Tongue (tissue), 2 donors: ENCODE results near the gene EP400. TPM values are rescaled to one million over a fixed set of nuclear protein-coding genes. Genes with fewer than 3 reads are reported as not detected.
"Not testable (repeated sequence)": the region's sequence is repeated elsewhere in the genome, so short reads cannot be mapped to it uniquely, and the experiment has no call there.

Source experiments
- DNase-seq: peaks from one replicate; pipeline ENCODE4 v3.0.0-alpha.2; 2015
- total RNA-seq: library from RNA; depleted of rRNA; stranded (reverse); fragments of >200 nt; gene quantifications from one replicate; pipeline ENCODE4 v1.2.3, GENCODE V29; 2014

EP400 gene
- total RNA-seq, 1 donor from 2014 or later = 20.3 TPM

DNA sequence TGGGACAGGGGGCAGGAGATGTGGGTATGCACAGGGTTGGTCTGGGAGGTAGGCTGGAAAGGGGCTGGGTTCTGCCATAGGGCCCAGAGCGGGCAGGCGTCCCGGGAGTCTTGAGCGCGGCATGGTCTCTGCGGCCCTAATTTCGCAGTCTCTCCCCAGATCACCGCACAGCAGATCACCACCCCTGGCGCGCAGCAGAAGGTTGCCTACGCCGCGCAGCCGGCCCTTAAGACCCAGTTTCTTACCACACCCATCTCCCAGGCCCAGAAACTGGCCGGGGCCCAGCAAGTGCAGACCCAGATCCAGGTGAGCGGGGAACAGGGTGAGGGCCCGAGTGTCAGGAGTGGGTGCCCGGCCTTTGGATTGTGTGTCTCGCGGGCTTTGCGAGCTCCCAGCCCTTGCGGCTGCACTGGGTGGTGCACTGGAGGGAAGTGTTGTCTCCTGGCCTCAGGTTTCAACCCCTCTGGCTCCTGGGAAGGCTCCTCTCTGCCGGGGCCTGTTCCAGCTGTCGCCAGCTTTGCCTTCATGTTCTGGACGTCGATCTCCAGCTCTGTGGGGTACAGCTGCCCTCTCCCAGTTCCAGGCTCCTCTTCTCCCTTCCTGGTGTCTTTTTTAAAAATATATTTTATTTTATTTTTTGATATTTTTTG lies 119.7 kb downstream of the EP400 start:
- DNase-seq = peak; percentile 42

GRCh38 chr12:132070298-132070697 lies 120.6 kb downstream of the EP400 start:
- DNase-seq = peak; percentile 21

GRCh38 chr12:132071040-132071810 lies 121.5 kb downstream of the EP400 start:
- DNase-seq = no peak

DNA sequence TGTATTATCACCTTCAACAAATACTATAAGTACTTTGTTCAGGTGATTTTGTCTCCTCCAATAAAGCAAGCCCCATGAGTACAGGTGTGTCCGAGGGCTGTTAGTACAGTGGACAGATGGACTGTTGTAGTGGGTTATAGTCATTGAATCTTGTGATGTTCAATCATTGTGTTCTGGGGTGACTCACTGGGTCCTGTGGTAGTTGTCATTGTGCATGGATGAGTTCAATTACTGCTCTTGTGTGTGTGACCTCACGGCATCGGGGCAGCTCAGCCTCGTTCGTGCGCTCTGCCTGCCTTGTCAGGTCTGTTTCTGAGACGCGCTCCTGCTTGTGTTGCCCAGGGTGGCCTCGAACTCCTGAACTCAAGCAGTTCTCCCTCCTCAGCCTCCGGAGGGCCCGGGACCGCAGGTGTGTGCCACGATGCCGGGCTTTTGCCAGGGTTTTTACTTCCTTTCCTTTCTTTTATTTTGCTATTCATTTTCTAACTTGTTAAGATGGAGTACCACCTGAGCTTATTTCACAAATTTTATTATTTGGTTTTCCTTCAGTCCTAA lies 122.2 kb downstream of the EP400 start:
- no peak for DNase-seq

GRCh38 chr12:132074216-132074615 lies 124.5 kb downstream of the EP400 start:
- no peak for DNase-seq

GRCh38 chr12:132075026-132075713 lies 125.4 kb downstream of the EP400 start:
- no peak for DNase-seq

DNA sequence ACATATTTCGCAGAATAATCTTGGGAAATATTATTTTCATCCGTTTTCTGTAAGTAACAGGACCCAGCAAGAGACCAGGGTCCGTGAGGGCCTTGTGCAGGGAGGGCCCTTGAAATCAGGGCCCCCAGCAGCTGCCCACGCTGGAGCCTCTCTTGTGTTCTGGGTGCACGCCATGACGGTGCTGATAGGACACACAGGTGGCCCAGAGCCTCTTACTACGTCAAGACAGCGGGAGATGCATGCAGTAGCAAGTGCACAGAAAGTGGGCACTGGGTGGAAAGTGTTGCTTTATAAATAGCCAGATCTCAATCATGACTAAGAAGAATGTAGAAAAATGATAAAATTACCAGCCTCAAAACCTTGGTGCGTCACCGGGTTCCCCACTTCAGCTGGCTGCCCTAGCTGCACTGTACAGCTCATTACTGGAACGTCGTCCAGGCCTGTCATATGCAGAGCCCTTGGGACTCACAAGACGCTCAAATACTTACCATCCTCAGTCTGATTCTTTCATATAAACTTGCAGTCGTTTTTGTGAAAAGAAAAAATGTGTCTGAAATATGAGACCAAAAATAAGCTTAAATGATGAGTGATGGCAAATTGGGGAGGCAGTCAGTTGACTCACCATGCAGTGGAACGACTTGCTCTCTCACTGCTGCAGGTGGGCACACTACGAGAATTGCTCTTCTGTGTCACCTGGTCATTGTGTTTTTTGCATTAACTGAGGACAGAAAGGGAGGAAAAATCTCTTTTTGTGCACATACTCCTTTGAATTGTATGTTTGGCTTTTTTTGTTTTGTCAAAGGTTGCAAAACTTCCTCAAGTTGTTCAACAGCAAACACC lies 126.2 kb downstream of the EP400 start:
- no peak for DNase-seq

DNA sequence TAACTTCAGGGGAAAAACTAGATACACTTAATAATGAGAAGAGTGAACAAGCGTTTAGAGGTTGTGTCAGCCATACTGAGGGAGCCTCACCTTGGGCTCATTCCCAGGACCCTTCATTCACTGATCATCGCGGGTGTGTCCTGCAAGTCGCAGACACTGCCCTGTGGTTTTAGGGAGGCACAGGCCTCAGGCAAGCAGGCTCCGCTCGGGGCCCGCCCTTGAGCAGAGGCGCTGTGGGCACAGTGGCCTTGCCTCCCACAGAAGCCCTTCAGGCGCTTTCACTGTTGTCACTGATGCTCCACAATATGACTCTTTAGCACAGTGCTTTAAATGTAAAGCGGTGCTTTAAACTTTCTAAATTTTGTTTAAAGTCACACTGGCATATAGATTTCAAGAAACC lies 127.0 kb downstream of the EP400 start:
- no peak for DNase-seq

- DNase-seq = no peak
Observed at GRCh38 chr12:132077322-132078100, 127.8 kb downstream of the EP400 start.

DNA sequence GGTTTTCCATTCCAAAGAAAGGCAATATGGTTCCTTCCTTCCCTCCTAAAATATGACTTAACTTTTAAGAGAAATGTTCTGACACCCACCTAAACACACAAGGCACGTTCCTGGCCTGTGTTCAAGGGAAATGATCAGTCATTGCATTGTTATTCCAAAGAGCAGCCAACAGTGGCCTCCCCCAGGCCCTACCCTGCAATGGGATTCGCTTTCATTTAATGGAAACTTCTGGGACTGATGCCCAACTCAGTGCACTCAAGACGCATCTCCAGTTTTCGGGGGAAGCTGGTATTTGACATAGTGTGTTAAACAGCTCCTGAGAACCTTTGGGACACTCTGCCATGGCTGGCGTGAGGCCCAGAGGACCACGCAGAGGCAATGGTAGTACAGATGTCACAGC lies 128.4 kb downstream of the EP400 start:
- peak; percentile 30 for DNase-seq

DNA sequence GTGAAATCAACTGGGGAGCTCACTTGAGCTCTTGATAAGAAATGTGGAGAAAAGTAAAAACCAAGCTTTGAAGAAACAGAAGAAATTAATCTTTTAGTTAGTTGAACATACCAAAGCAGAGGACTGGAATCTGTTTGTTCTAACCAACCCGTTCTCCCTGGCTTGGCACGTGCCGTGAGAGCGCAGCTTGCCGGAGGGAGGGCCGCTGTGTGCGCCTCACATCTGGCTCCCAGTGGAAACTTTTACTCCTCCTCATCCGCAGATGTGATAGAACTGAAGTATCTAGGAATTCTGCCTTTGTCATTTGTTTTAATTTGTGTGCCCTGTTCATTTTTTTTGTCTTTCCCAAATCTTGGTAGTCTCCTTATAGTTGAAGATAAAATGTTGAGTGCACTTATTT lies 129.5 kb downstream of the EP400 start:
- no peak for DNase-seq

DNA sequence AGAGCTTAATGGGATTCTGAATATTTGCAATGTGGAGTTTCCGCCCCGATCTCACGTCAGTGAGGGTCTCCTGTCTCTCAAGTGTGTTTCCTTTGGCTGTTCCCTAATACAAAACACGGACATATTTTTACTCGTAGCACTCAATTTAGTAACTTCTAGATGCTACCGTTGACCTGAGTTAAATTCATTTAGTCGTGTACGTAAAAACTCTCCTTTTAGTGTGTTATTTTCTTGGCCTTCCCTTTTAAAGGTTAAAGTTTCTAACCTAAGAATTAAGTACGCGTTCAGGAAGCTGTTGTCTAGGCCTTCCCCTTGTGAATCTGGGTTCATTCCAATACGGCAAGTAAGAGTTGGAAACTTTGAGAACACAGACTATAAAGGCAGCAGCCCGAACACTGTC lies 130.0 kb downstream of the EP400 start:
- DNase-seq = no peak

GRCh38 chr12:132080515-132080914 lies 130.8 kb downstream of the EP400 start:
- not testable (repeated sequence) for DNase-seq

DNA sequence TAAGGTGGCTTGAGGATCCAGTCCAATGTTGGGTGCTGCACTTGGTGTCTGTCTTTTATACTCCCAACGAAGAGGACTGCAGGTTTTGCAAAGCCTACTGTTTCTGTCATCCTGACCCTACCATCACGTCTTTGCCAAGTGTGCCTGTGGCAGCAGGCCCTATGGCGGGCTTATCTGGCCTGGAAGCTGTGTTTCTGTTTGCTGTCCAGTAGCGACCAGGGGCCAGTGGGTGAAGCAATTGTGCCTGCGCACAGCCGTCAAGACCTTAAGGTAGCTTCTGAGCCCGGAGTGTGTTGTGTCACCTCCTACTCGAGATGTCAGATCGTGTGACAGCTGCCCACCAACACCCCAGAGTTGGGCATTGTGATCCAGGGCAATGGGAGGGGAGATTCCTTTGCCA lies 131.7 kb downstream of the EP400 start:
- DNase-seq = no peak

DNA sequence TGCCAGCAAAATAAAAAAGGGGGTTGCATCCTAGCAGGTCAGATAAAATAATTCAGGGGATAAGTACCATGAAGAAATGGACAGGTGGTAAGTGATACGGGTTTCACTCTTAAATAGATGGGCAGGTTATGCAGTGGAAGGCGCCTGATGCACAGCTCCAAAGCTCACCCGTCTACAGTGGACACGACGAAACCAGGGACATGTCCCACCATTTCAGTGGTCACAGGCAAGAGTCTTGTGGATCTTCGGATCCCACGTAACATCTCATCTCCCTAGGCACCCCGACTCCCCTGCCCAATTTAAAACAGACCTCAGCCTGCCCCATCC lies 133.8 kb downstream of the EP400 start:
- no peak for DNase-seq

GRCh38 chr12:132083941-132084620 lies 134.3 kb downstream of the EP400 start:
- DNase-seq = peak; percentile 95

DNA sequence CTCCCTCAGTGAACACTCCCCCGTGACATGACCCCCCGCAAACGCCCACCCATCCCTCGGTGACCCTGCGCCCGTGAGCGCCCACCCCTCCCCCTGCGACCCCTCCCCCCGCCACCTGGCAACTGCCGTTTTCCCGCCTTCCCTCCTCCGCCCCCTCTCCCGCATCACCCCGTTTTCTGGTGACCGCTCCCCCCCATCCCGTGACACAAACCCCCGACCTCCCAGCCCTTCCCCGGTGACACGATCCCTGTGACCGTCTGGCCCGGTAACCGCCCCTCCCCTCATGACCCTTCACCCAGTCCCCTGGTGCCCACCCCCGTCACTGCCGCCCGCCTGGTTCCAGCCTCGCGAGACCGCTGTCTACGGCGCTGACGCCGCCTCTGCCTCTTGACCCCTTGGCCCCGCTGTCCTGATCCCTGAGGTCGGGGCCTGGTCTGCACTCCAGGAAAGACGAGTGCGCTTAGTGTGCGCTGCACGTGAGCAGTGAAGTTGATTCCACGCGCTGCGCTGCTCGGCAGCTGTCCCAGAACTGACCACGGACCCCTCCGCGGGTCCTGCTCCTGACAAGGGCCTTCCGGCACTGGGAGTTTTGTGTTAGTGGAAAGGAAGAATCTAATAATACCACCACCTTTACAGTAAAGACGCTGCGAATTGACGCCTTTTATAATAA lies 135.0 kb downstream of the EP400 start:
- DNase-seq = peak; percentile 45

GRCh38 chr12:132085291-132085635 lies 135.5 kb downstream of the EP400 start:
- DNase-seq = no peak

- no peak for DNase-seq
Observed at GRCh38 chr12:132089407-132089910, 139.7 kb downstream of the EP400 start.

GRCh38 chr12:132094269-132094891 lies 144.6 kb downstream of the EP400 start:
- DNase-seq = no peak
